Left kidney (tissue), 2 donors: ENCODE results near the gene ZNF273. TPM values are rescaled to one million over a fixed set of nuclear protein-coding genes. Genes with fewer than 3 reads are reported as not detected.
"Not testable (repeated sequence)": the region's sequence is repeated elsewhere in the genome, so short reads cannot be mapped to it uniquely, and the experiment has no call there.

ENCODE experiments used
- DNase-seq: peaks from one replicate; pipeline ENCODE4 v3.0.0-alpha.2; 2013
- polyA plus RNA-seq: library from polyadenylated mRNA; unstranded; fragments of 120-200 nt; gene quantifications from one replicate; pipeline ENCODE4 v1.2.1, GENCODE V29; 2013; ENCODE audit not compliant: insufficient read length

The ZNF273 gene
- polyA plus RNA-seq, 1 donor = 13.8 TPM

DNA sequence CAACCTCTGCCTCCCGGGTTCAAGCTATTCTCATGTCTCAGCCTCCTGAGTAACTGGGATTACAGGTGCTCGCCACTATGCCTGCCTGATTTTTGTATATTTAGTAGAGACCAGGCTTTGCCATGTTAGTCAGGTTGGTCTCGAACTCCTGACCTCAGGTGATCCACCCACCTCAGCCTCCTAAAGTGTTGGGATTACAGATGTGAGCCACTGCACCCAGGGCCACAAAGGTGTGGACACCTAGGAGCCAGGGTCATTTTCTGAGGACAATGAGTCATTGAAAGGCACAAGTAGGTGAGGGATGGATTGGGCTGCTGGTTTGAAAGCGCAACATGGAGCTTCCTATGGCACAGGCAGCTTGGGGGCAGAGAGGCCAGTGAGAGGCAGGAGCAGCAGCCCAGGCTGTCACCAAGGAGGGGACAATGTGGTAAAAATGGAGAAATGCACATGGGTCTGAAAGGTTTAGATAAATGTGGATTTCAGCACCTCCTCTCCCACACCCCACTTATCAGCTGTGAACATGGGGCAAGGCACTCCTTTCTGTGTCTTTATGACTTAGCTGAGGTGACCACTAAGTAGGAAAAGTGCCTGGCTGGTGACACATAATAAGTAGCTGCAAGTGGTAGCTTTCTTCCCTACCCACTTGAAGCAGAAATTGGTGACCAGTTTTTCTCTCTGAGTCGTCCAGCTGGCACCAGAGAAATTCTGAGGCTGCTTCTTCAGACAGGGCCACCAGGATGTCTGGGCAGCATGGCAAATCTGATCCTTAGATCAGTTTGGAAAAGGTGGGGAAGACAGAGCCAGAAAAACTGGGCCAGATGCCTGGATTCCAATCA lies 41.8 kb downstream of the ZNF273 start:
- not testable (repeated sequence) for DNase-seq

DNA sequence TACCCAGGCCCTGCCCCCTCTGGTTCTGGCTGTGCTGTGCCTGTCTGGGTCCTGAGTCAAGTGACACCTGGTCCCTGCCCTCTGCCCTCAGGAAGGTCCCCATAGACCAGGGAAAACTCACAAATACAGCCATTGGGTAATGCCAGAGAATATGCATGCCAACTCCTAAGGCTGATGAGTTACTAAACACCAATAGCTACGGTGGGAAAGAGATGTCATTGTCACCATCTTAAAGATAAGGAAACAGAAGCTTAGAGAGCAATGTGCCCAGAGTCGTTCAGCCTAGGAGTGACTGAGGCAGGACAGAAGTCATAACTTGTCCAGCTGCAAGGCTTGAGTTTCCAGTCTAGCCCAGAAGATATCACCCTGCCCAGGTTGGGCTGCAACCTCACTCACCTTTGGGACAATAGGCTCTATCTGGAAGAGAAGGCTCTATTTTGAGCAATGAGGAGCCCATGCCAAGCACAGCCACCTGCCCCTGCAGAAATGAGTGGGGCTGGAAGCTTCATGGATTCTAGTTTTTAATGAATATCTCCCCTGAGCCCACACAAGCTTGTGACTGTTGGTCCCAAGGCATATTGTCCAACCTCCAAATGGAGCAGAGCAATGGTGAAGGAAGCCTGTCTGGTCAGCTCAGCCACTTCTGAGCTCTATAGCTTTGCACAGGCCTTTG lies 42.6 kb downstream of the ZNF273 start:
- DNase-seq = no peak

DNA sequence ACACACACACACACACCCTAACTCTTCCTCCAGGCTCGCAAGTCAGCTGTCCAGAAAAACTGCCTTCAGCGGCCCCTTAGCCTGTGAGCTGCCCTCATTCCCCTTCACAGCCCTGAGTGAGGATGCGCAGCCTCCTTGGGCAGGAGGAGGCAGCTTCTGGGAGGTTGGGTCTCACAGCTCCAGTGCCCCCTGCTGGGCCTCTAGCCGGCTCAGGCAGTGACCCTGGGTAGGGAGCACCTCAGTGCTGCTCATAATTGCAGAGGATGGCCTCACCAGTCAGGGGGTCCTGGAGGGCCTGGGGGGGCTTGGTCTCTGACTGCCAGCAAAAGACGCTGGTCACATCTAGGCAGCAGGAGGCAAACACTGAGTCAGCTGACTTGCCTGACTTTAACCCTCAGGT lies 43.7 kb downstream of the ZNF273 start:
- DNase-seq = no peak

DNA sequence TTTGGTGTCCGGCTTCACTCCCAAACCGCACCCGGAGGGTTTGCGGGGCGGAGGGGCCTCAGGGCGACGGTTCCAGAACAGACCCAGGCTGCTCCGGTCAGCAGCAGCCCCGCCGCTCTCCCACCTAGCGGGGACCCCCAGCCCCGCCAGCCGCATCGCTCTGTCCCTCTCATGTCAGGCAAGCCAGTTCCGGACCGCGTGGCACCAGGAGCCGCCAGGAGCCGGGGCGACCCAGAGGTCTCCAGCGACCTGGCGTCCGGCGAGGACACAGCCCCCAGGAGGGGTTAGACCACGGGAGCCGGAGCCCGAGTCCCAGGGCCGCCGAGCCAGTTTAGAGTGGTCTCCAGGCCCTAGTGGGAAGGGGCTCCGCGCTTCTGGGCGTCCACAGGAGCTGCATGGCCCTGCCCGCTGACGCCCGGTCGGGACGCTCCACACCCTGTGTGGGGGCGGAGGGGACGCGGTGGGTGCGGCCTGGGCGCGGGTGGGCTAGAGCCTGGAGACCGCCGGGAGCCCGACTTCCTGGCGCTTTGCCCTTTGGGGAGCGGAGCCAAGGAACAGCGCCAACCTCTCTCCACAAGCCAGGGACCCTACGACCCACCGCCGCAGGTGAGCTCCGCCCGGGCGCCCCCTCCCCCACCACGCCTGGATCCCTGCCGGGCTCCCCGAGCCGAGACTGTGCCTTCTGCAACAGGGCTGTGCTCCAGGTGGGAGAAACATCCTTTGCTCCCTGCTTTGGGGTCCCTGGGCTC lies 44.4 kb downstream of the ZNF273 start:
- DNase-seq = peak; percentile 15

DNA sequence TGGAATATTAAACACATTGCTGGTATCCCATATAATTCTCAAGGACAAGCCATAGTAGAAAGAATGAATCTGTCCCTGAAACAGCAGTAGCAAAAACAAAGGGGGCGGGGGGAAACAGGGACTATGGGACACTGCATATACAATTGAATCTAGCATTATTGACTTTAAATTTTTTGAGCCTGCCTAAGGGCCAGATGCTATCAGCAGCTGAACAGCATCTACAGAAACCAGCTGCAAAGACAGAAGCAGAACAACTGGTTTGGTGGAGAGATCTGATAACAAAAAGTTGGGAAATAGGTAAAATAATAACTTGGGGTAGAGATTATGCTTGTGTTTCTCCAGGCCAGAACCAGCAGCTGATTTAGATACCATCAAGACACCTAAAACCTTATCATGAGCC lies 45.7 kb downstream of the ZNF273 start:
- DNase-seq = not testable (repeated sequence)

DNA sequence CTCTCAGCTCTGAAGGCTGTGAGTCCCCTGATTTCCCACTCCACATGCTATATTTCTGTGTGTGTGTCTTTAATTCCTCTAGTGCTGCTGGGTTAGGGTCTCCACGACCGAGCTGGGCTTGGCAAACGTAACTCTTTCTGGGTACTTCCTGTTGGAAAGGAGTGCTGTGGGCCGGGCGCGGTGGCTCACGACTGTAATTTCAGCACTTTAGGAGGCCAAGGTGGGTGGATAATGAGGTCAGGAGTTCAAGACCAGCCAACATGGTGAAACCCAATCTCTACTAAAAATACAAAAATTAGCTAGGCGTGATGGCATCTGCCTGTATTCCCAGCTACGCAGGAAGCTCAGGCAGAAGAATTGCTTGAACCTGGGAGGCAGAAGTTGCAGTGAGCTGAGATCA lies 47.6 kb downstream of the ZNF273 start:
- DNase-seq = not testable (repeated sequence)

DNA sequence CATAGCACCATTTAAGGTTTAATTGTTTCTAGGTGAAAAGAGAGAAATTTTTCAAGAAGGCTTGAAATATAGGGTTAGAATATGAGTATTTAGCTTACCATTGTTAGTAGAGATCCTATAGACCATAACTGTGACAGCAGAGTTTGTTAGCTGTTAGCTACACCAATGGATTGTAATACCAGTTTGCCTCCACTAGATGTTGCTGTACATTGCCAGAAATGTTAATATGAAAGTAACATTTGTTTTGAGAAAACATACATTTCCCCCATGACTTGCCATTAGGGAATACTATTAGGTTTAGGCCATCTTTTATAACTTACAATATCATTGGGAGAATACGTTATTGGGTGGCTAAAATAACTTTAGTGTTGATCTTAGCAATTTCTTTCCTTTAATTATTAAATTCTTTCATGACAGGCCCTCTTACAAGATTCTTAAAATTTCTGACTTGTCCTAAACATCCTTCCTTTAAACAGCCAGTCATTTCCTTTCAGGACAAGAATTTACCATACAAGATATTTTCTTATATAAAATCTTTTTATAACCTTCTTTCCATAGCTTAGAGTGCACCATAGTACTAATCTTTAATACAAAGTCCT lies 48.3 kb downstream of the ZNF273 start:
- DNase-seq = peak; percentile 52

DNA sequence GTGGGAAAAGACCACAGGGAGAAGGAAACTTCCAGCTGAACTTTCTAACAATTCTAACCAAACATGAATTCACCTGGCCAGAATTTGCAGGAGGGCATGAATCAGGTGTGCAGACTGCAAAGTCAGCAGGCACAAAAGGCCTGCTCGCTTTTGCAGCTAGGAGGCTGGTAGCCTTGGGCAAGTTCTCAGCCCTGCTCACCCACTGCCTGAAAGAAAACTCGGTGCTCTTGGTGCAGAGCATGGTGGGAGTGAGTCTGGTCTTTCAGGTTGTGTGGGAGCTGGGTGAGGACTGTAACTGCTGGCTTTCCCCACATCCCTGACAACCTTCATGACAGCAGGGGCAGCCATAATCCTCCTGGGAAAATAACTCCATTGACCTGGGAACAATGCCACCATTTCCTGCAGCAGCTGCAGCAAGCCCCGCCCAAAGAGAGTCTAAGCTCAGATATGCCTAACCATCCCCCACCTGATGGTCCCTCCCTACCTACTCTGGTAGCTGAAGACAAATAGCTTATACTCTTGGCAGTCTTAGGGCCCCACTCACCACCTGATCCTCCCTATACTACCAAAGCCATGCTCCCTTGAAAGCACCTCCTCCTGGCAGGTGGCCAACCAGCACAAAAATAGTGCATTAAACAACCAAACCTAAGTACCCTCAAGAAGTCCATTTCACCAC lies 56.1 kb downstream of the ZNF273 start:
- DNase-seq = no peak

DNA sequence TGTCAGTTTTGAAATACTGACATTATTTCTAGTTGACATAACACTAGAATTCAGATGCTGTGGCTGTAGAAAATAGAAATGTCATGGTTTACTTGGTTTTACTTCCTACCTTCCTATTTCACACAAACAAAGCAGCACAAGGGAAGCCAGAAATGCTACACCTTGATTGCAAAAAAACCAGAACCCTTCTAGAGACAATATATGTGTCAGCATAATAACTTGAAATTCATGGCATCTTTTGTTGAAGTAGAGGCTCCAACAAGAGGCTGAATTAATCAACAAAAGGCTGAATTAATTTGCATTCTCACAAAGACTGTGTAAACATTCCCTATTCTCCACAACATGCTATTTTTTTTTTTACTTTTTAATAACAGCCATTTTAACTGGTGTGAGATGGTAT lies 62.5 kb downstream of the ZNF273 start:
- DNase-seq = no peak

DNA sequence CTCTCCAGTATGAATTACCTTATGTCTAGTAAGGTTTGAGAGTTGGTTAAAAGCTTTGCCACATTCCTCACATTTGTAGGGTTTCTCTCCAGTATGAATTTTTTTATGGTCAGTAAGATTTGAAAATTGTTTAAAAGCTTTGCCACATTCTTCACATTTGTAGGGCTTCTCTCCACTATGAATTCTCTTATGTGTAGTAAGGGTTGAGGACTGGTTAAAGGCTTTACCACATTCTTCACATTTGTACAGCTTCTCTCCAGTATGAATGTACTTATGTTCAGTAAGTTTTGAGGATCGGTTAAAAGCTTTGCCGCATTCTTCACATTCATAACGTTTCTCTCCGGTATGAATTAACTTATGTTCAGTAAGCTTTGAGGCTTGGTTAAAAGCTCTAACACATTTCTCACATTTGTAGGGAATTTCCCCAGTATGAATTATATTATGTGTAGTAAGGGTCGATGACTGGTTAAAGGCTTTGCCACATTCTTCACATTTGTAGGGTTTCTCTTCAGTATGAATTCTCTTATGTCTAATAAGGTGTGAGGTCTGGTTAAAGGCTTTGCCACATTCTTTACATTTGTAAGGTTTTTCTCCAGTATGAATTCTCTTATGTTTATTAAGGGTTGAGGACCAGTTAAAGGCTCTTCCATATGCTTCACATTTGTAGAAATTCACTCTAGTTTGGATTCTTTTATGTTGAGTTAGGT lies 75.6 kb downstream of the ZNF273 start:
- no peak for DNase-seq

Other genes with a start within 250 kb of the ZNF273 start
- 13.8 TPM for gene ZNF107, start 237.1 kb upstream of the ZNF273 start, polyA plus RNA-seq
- 25.3 TPM for gene ZNF138, start 108.8 kb upstream of the ZNF273 start, polyA plus RNA-seq
- 90.1 TPM for gene ZNF117, start 87.8 kb downstream of the ZNF273 start, polyA plus RNA-seq
- gene ERV3-1, start 103.4 kb downstream of the ZNF273 start, polyA plus RNA-seq = 70.3 TPM